Measurements from ENCODE around the gene TMC4. TPM values are rescaled to one million over a fixed set of nuclear protein-coding genes. Genes with fewer than 3 reads are reported as not detected.

Gene TMC4
- total RNA-seq, 3 donors from 2014 or later, result 0.48 to 41.6 (median 38.0) TPM

DNA sequence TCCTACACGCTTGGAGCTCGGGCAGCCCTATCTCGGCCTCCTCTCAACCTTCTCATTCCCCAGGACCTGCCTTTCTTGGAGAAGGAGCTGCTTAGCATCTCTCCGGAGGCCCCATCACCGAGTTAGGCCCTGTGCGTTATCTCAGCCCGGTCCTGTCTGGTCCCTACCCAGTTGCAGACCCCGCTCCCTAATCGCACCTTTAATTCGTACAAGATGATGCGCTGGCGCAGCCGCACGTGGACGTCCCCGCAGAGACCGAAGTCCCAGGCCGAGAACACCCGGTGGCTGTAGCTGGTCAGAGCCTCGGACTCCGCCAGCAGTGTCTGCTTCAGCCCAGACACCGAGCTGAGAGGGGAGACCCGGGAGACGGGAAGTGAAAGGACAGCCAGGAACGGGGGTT is 7.7 kb downstream of the TMC4 start:
- no peak for TF ChIP-seq POLR2AphosphoS5 (IDR thresholded peaks at IDR 0.05)
- no peak for TF ChIP-seq POLR2A (IDR thresholded peaks at IDR 0.05)
- TF ChIP-seq, protein P1, sequence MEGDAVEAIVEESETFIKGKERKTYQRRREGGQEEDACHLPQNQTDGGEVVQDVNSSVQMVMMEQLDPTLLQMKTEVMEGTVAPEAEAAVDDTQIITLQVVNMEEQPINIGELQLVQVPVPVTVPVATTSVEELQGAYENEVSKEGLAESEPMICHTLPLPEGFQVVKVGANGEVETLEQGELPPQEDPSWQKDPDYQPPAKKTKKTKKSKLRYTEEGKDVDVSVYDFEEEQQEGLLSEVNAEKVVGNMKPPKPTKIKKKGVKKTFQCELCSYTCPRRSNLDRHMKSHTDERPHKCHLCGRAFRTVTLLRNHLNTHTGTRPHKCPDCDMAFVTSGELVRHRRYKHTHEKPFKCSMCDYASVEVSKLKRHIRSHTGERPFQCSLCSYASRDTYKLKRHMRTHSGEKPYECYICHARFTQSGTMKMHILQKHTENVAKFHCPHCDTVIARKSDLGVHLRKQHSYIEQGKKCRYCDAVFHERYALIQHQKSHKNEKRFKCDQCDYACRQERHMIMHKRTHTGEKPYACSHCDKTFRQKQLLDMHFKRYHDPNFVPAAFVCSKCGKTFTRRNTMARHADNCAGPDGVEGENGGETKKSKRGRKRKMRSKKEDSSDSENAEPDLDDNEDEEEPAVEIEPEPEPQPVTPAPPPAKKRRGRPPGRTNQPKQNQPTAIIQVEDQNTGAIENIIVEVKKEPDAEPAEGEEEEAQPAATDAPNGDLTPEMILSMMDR (IDR thresholded peaks at IDR 0.05), result no peak

DNA sequence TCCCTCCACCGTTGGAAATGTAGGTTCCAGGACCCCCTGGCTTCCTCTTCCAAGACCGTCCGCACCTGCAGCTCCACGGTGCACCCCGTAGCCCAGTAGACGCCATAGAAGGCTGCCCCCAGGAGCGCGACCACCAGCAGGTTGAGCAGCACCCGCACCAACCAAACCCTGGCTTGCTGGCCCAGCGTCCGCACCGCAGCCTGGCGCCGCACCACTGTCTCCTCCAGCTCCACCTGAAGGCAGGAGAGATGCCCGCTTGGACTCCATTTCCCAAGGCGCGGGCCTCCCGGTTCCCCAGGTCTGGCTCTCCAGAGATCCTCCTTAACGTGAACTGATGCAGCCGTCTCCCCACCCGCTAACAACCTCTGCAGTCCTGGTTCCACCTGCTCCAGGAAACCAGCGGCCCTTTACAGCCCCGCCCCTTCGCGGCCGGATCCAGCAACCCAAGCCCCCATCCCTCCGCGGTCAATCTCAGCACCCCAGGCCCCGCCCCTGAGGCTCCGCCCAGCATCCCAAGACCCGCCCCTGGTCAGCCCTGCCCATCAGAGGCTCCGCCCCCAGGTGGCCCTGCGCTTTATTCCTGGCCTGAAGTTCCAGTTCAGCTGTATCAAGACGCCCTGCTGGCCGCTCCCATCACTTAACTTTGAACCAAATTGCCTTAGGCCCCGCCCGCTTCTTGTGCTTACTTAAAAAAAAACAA is 8.4 kb downstream of the TMC4 start:
- no peaks in the 10 kb centered on the region for H3K27me3 ChIP-seq
- TF ChIP-seq POLR2A (IDR thresholded peaks at IDR 0.05), result no peak
- TF ChIP-seq, protein P1 (IDR thresholded peaks at IDR 0.05), result no peak
- TF ChIP-seq POLR2AphosphoS5 (IDR thresholded peaks at IDR 0.05), result no peak
- no peak for DNase-seq (ENCODE audit: low spot score in 2 of 2)
- H3K4me3 ChIP-seq, result peak overlapping the region in 1 of 3 donors; percentile 37
- H3K36me3 ChIP-seq, result no peaks in the 10 kb centered on the region
- intact Hi-C loops (cut with DNase I; ENCODE audit: low total_unique reads), result no loop called here
- H3K4me1 ChIP-seq, result peaks cover 0 to 7% of the 10 kb centered on the region in 2 donors
- no peak overlapping the region for H3K27ac ChIP-seq
- no peaks in the 10 kb centered on the region for H3K9me3 ChIP-seq

More for the DNA sequence above, 7.7 kb downstream of the TMC4 start:
- Histone ChIP-seq H3K27me3 (no peaks in the 10 kb centered on the region), H3K36me3 (no peaks in the 10 kb centered on the region), H3K4me1 (peaks cover 0 to 7% of the 10 kb centered on the region in 2 donors), H3K4me3 (no peak overlapping the region), H3K27ac (no peak overlapping the region), H3K9me3 (no peaks in the 10 kb centered on the region)
- intact Hi-C loops (cut with DNase I; ENCODE audit: low total_unique reads), result no loop called here
- DNase-seq (ENCODE audit: low spot score in 2 of 2), result no peak

DNA sequence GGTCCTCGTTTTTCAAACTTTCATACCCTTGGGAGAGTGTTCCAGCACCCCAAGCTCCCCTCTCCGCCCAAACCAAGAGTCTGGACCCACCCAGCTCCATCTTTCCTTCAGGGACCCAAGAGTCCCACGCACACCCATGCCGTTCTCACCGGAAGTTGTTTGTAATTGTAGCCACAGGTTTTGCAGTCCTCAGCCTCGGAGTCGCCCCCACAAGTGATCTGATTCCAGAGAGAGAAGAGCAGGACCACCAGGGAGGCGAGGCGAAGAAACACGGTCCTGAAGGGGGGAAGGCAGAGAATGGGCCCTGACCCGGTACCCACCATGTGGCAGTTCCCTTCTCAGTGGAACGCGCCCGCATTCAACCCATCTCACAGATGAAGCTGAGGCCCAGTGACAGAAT is 10.1 kb downstream of the TMC4 start:
- H3K27me3 ChIP-seq, result no peaks in the 10 kb centered on the region
- peaks cover 0 to 7% of the 10 kb centered on the region in 2 donors for H3K4me1 ChIP-seq
- peak overlapping the region; percentile 32 to 54 (median 52) for H3K4me3 ChIP-seq
- DNase-seq (ENCODE audit: low spot score in 2 of 2), result no peak
- no peak for TF ChIP-seq POLR2AphosphoS5 (IDR thresholded peaks at IDR 0.05)
- no peak for TF ChIP-seq POLR2A (IDR thresholded peaks at IDR 0.05)
- TF ChIP-seq, protein P1 (IDR thresholded peaks at IDR 0.05), result no peak
- intact Hi-C loops (cut with DNase I; ENCODE audit: low total_unique reads), result no loop called here
- no peaks in the 10 kb centered on the region for H3K36me3 ChIP-seq
- H3K27ac ChIP-seq, result peak overlapping the region; percentile 40 to 55
- H3K9me3 ChIP-seq, result no peaks in the 10 kb centered on the region

DNA sequence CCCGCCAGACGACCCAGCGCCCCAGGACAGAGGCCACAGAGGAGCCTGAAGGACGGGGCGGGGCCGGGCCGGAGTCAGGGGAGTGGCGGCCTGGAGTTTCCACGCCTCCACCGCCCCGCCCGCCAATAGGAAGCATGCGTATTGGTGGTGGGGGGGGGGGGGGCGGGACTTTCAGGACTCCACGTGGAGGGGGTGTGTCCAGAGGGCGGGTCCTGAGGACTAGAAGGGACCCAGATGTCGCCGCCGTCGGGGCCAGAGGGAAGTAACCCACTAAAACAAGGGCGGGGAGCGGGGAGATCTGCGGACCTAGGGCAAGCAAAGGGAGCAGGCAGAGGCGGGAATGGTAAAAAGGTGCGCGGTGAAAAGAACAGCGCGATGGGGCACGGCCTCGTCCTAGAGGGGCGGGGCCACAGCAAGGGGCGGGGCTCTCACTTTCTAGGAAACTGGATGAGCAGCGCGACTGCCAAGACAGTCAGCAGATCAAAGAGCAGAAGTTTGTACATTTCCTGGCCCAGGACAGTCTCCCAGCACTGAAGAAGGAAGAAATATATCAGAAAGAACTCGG is 10.6 kb downstream of the TMC4 start:
- intact Hi-C loops (cut with DNase I; ENCODE audit: low total_unique reads), result no loop called here
- peak overlapping the region; percentile 32 to 54 (median 52) for H3K4me3 ChIP-seq
- H3K27ac ChIP-seq, result peak overlapping the region; percentile 40 to 55

More for the DNA sequence above, 10.6 kb downstream of the TMC4 start:
- H3K9me3 ChIP-seq, result no peaks in the 10 kb centered on the region
- peak; percentile 84 to 87 for DNase-seq (ENCODE audit: low spot score in 2 of 2)
- H3K4me1 ChIP-seq, result peaks cover 0 to 7% of the 10 kb centered on the region in 2 donors
- no peaks in the 10 kb centered on the region for H3K27me3 ChIP-seq
- peak in 1 of 3 donors; percentile 39 for TF ChIP-seq POLR2AphosphoS5 (IDR thresholded peaks at IDR 0.05)
- TF ChIP-seq, protein P1 (IDR thresholded peaks at IDR 0.05), result no peak
- TF ChIP-seq POLR2A (IDR thresholded peaks at IDR 0.05), result no peak
- H3K36me3 ChIP-seq, result no peaks in the 10 kb centered on the region
